Embryonic facial prominence (tissue), 1 donor: ENCODE data around the gene PDK3.

ENCODE experiments used
- DNase-seq: peaks from one replicate; pipeline ENCODE4 v3.0.0-alpha.2; 2016; ENCODE audit errors: extremely low spot score

PDK3 gene

GRCh38 chrX:24482823-24483415 lies 17.8 kb downstream of the PDK3 start:
- no peak for DNase-seq

GRCh38 chrX:24483596-24483995 lies 18.5 kb downstream of the PDK3 start:
- no peak for DNase-seq

DNA sequence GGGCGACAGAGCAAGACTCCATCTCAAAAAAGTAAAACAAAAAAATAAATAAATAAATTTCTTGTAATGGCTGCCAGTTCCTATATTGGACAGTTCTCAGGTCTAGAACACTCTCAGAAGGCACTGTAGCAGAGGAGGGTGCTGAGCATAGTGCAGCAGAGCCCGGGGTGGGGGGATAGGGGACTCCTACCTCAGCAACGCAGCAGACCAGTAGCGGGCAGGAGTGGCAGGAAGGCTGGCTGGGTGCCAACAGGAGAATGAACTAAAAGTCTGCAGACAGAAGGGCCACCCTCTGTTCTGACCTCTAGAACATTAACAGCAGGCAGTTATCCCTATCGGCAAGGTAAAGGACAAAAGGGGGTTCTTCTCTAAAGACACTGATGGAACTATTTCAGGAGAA lies 20.2 kb downstream of the PDK3 start:
- no peak for DNase-seq

GRCh38 chrX:24485976-24486680 lies 21.0 kb downstream of the PDK3 start:
- DNase-seq, result no peak

GRCh38 chrX:24487571-24487970 lies 22.5 kb downstream of the PDK3 start:
- DNase-seq, result no peak

DNA sequence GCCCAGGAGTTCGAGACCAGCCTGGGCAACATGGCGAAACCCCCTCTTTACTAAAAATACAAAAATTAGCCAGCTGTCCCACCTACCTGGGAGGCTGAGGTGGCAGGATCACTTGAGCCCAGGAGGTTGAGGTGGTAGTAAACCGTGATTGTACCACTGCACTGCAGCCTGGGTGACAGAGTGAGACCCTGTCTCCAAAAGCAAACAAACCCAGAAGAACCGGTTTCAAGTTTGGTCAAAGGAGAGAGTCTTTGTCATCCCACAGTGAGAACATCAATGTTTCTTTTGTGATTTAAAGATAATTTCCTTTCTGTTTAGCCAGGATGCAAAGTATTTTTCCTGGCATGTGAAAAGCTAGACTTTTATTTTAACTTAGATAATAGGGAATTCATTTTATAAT lies 26.7 kb downstream of the PDK3 start:
- no peak for DNase-seq

DNA sequence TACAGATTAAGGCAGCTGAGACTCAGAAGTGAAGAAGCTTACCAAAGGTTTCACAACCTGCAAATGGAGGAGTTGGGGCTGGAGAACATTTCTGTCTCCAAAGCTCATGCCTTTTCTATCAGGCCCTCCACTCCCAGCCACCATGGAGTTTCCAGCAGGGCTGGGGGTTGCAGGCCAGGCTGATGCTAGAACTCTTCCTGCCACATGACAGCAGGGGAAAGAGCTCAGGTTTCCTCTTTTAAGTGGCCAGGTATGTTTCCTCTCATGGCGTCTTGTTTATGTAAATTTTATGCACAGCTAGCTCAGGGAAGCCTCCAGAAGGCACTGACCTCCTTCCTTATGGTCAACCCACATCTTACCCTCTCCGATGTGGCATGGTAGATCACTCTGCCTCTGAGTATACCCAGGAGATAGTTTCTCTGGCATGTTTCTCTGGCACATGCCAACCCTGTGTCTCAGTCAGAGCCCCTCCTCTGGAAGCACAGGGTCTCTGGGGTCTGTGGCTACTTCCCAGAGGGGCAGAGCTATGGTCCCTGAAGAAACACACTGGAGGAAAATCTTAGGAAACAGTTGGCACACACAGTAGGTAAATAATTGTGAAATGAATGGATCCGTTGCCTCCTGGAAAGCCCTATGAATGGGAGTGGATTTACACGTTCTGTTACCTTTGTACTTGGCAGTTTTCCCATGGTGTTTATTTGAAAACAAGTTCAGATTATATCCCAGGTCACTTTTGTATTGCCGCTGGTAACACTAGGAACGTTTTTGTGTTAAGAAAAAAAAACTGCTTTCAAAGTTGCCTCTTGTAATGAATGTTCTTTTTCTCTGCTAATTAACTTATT lies 28.9 kb downstream of the PDK3 start:
- no peak for DNase-seq

DNA sequence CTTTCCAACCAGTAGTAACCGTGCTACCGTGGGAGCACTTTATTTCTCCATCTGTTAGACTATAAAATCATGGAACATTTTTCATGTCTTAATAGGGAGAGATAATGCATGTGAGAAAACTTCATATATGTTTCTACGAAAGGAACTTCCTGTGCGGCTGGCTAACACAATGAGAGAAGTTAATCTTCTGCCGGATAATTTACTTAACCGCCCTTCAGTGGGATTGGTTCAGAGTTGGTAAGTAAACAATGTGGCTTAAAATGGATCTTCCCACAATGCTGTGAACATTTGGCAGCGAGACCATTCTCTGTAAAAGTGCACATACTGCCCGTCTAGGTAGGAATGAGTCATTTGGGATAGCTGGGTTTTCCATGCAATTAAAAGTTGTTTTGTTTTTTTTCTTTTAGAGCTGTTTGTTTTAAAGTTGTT lies 29.6 kb downstream of the PDK3 start:
- no peak for DNase-seq

DNA sequence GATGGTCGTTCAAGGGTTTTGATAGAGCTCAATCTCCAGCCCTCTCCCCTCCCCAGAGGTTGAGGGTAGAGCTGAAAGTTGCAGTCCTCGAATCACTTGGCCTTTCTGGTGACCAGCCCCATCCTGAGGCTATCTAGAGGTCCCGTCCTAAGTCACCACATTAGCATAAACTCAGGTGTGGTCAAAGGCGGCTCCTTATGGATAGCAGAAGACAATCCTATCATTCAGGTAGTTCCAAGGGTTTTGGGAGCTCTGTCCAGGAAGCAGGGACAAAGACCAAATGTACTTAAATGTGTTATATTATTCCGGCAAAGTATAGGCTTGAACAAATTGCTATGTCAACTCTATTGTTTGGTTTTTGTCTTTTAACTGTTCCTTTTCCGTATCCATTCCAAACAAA lies 30.6 kb downstream of the PDK3 start:
- DNase-seq, result no peak

GRCh38 chrX:24498181-24498580 lies 33.1 kb downstream of the PDK3 start:
- DNase-seq, result no peak

GRCh38 chrX:24498975-24499374 lies 33.9 kb downstream of the PDK3 start:
- DNase-seq, result no peak

DNA sequence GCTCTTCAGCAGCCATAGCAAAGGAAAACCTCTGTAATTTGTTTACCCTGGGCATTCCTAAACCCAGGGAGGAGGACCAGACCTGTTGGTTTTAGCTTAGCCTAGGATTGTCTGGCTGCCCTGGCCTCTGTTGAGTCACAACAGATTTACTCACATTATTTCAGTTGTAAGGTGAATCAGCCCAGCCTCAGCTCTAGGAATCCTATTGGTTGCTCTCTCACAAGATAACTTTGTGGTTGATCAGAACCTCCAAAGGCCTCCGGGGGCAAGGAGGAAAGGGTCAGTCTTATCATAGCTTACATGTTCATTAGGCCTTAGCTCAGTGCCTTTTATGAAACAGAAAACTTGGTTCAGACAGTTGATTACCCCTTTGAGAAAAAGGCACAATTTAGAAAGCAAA lies 41.0 kb downstream of the PDK3 start:
- no peak for DNase-seq

- no peak for DNase-seq
Measured at GRCh38 chrX:24508375-24508774, 43.3 kb downstream of the PDK3 start.

DNA sequence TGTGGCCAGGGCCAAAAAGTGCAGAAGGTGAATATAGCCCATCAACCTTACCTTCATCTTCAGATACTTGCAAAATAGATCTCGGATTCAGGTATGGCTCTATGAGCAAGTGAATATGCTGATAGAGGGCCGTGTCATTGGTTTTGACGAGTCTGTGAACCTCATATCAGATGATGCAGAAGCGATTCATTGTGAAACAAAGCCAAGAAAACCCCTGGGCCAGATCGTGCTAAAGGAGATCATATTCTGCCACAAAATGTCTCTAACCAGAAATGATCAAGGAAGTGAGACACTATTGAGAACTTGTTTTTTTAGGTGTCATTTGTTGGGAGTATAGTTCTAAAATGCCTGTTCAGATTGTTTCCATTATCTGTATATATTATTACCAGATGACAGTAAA lies 48.3 kb downstream of the PDK3 start:
- no peak for DNase-seq

- no peak for DNase-seq
Measured at GRCh38 chrX:24515447-24515846, 50.4 kb downstream of the PDK3 start.

DNA sequence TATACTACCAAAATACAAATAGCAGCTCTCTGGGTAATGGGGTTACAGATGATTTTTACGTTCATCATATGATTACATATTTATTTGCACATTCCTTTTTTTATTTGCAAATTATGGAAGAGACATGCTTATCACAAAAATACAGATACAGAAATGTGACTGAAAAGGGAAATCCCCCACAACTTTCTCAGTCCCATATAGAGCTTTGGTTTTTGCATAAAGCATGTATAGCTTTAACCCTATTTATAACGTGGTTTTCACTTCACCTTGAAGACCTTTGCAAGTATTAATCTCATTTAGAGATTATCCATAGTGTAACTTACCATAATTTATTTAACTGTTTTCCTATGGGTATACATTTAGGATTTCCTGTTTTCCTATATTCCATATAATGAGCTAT lies 55.4 kb downstream of the PDK3 start:
- DNase-seq, result no peak

GRCh38 chrX:24525455-24525854 lies 60.4 kb downstream of the PDK3 start:
- DNase-seq, result no peak

- DNase-seq, result no peak
Measured at GRCh38 chrX:24526616-24527015, 61.5 kb downstream of the PDK3 start.

DNA sequence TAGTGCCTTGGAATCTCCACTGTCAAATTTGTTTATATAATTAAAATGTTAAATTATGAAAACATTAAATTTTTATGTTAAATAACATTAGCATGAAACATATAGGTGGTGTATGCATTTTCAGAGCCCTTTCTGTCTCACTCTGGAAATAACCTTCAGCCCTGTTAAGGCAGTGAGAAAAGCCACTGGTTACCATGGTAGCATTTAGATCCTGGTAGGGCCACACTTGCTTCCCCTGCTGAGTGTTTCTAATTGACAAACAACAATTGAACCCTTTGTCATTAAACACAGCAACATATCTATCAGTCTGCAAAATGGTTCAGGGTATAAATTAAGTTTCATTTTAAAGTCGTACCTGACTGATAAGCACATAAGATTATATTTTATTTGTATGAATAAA lies 63.5 kb downstream of the PDK3 start:
- no peak for DNase-seq

DNA sequence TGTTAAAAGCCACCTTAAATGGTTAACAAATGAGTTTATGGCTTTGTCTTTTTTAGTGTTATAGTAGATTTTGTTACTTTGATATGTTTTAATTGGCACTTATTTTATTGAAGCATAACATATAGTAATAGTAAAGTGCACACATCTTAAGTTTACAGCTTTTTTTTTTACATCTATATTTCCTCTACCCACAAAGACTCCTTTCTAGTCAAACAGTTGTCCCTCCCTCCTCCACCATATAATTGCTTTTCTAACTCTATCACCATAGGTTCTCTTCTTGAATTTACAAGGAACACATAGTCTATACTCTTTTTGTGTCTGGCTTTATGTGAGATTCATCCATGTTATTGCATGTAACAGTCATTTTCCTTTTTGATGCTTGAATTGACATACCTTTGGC lies 71.5 kb downstream of the PDK3 start:
- no peak for DNase-seq

GRCh38 chrX:24542756-24543155 lies 77.7 kb downstream of the PDK3 start:
- DNase-seq, result no peak

DNA sequence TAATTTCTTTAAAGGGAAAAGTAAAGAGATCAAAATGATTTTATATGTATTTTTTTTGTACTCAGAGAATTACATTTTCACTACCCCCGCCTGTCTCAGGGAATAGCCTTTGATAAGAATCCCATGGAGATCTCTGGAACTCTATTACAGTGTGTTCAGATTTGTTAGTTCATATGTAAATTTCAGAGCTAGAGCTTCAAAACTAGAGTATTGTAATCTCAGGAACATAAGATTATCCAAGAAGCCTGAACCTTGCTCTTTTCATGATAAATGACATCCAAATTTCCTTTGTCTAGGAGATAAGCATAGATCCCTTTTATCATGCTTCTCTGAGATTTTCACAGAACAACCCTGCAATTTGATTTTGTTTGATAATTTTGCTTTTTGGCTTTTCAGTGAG lies 82.9 kb downstream of the PDK3 start:
- no peak for DNase-seq

- DNase-seq, result no peak
Measured at GRCh38 chrX:24550166-24550565, 85.1 kb downstream of the PDK3 start.
